B cell (primary cell): ENCODE results near the gene RABEPK. TPM values are rescaled to one million over a fixed set of nuclear protein-coding genes. Genes with fewer than 3 reads are reported as not detected.

Experiments used
- ATAC-seq: fragments of 200-7000 bp; cut with Tn5 transposase; one replicate; pipeline ENCODE4 v1.10.0; 2021; ENCODE audit warnings: low read depth, mild to moderate bottlenecking, moderate number of reproducible peaks, moderate library complexity
- CTCF ChIA-PET: fragments of 350-600 bp; sonication (Branson Sonifier 250); formaldehyde crosslinking; loops from one replicate; lab custom pipeline; 2021; ENCODE audit warnings: antibody characterized with exemption, inconsistent platforms; lab: Charles Lee
- POLR2A ChIA-PET: fragments of 350-600 bp; sonication (Branson Sonifier 250); formaldehyde crosslinking; loops from one replicate; lab custom pipeline; 2021; ENCODE audit warnings: antibody characterized with exemption; lab: Charles Lee
- DNase-seq: peaks from one replicate; pipeline ENCODE4 v3.0.0; 2013
- H2AFZ ChIP-seq: 2 replicates; pipeline ENCODE4 v1.6.1; 2012; ENCODE audit warnings: mild to moderate bottlenecking, low read depth, low read length; ENCODE audit not compliant: insufficient read depth, poor library complexity, severe bottlenecking
- H3K27ac ChIP-seq, 2 donors: 1 replicate in 1 of 2; 2 replicates in 1 of 2; pipeline ENCODE4 v1.5.1; 2012 to 2013; ENCODE audit warnings: low read length in 2 of 2, mild to moderate bottlenecking in 2 of 2, moderate library complexity in 1 of 2
- H3K27me3 ChIP-seq, 4 experiments: fragments of 200-600 bp in 1 of 4; sonication (generic) in 1 of 4; replicated peaks in 1 of 4; 1 replicate in 2 of 4; 2 replicates in 2 of 4; pipeline versions ENCODE4 v1.6.1 to v1.7.0; 2013 to 2016; ENCODE audit warnings: low read length in 3 of 4, mild to moderate bottlenecking in 2 of 4, mixed read lengths in 1 of 4, moderate library complexity in 1 of 4; ENCODE audit not compliant: insufficient read depth in 4 of 4, control insufficient read depth in 3 of 4; ENCODE audit errors: control extremely low read depth in 1 of 4
- H3K36me3 ChIP-seq, 2 experiments: replicated peaks in 1 of 2; 1 replicate in 1 of 2; 2 replicates in 1 of 2; pipeline versions ENCODE4 v1.6.1 to v1.7.1; 2013; ENCODE audit warnings: low read length in 1 of 2; ENCODE audit not compliant: insufficient read depth in 2 of 2, control insufficient read depth in 1 of 2; ENCODE audit errors: control extremely low read depth in 1 of 2, extremely low read depth in 1 of 2
- H3K4me1 ChIP-seq, 2 donors: fragments of 200-600 bp in 1 of 2; sonication (generic) in 1 of 2; 1 replicate in 1 of 2; 2 replicates in 1 of 2; pipeline versions ENCODE4 v1.5.1 to v1.6.1; 2013 to 2017; ENCODE audit warnings: low read length in 2 of 2; ENCODE audit not compliant: control insufficient read depth in 2 of 2, insufficient read depth in 2 of 2
- H3K4me2 ChIP-seq: replicated peaks from 2 replicates; pipeline ENCODE3; 2012; ENCODE audit warnings: mild to moderate bottlenecking, low read depth, low read length; ENCODE audit not compliant: poor library complexity, severe bottlenecking
- H3K4me3 ChIP-seq, 5 experiments: fragments of 200-600 bp in 1 of 5; sonication (generic) in 1 of 5; 1 replicate in 3 of 5; 2 replicates in 2 of 5; pipeline versions ENCODE4 v1.5.1 to v1.7.0; 2011 to 2016; ENCODE audit warnings: low read length in 4 of 5, mild to moderate bottlenecking in 4 of 5, low read depth in 2 of 5, control low read depth in 1 of 5, moderate library complexity in 1 of 5; ENCODE audit not compliant: insufficient read depth in 1 of 5; ENCODE audit errors: control extremely low read depth in 1 of 5, extremely low read depth in 1 of 5
- H3K79me2 ChIP-seq: fragments of 200-600 bp; sonication (generic); one replicate; pipeline ENCODE4 v1.6.0; 2016; ENCODE audit warnings: low read length; ENCODE audit not compliant: control insufficient read depth, insufficient read depth
- H3K9ac ChIP-seq: fragments of 200-600 bp; sonication (generic); 2 replicates; pipeline ENCODE4 v1.6.1; 2017; ENCODE audit warnings: mild to moderate bottlenecking, low read length, moderate library complexity
- H3K9me3 ChIP-seq, 3 donors: one replicate each; pipeline versions ENCODE4 v1.6.1 to v1.7.1; 2013; ENCODE audit warnings: low read length in 2 of 3; ENCODE audit not compliant: control insufficient read depth in 2 of 3, insufficient read depth in 1 of 3; ENCODE audit errors: control extremely low read depth in 1 of 3
- H4K20me1 ChIP-seq: 2 replicates; pipeline ENCODE4 v1.6.0; 2012; ENCODE audit warnings: mild to moderate bottlenecking, low read length; ENCODE audit not compliant: insufficient read depth, control insufficient read depth, poor library complexity, severe bottlenecking
- H3K27ac Mint-ChIP-seq: one replicate; pipeline ENCODE4 v1.8.0; 2021; ENCODE audit warnings: mixed read lengths
- H3K27me3 Mint-ChIP-seq: one replicate; pipeline ENCODE4 v1.8.0; 2021; ENCODE audit warnings: mixed read lengths
- H3K4me1 Mint-ChIP-seq: one replicate; pipeline ENCODE4 v1.8.0; 2021; ENCODE audit warnings: mixed read lengths
- H3K4me3 Mint-ChIP-seq: one replicate; pipeline ENCODE4 v1.8.0; 2021; ENCODE audit warnings: mixed read lengths
- H3K9me3 Mint-ChIP-seq: one replicate; pipeline ENCODE4 v1.8.0; 2022; ENCODE audit warnings: mixed read lengths; ENCODE audit not compliant: insufficient read depth
- EZH2 ChIP-seq: IDR thresholded peaks from 2 replicates; pipeline ENCODE4 v1.6.1; 2012; ENCODE audit warnings: borderline replicate concordance, low read depth, mild to moderate bottlenecking, moderate library complexity, low read length; ENCODE audit not compliant: insufficient read depth, poor library complexity, severe bottlenecking
- WGBS: methylation state at CpG from one replicate; pipeline ENCODE4 v1.1.5; 2013; ENCODE audit warnings: missing lambda C conversion rate; ENCODE audit not compliant: insufficient coverage; 5-methylcytosine and 5-hydroxymethylcytosine counted together
- intact Hi-C: fragments of 100-400 bp; cut with micrococcal nuclease; formaldehyde crosslinking; loops from one replicate; pipeline ENCODE4 v1.10.0; 2022
- polyA plus RNA-seq: library from polyadenylated mRNA; depleted of rRNA; stranded (reverse); fragments of >200 nt; gene quantifications from 2 replicates; pipeline ENCODE4 v1.2.3, GENCODE V29; 2012
- total RNA-seq, 2 donors: library from RNA; stranded (reverse); fragments of 120-200 nt in 1 of 2; gene quantifications; 1 replicate in 1 of 2; 2 replicates in 1 of 2; pipeline versions ENCODE4 v1.2.3 to v1.2.4, GENCODE V29; 2013 to 2022
- TF ChIP-seq, protein P1 (sequence below): fragments of 200-600 bp; IDR thresholded peaks from one replicate; pipeline ENCODE4 v1.8.0; 2022; ENCODE audit warnings: antibody characterized with exemption, mild to moderate bottlenecking

RABEPK gene
- total and polyA plus RNA-seq, 2 donors (not counting 1 experiment from before 2014, with no cell fraction given): 9.0 to 12.2 TPM

DNA sequence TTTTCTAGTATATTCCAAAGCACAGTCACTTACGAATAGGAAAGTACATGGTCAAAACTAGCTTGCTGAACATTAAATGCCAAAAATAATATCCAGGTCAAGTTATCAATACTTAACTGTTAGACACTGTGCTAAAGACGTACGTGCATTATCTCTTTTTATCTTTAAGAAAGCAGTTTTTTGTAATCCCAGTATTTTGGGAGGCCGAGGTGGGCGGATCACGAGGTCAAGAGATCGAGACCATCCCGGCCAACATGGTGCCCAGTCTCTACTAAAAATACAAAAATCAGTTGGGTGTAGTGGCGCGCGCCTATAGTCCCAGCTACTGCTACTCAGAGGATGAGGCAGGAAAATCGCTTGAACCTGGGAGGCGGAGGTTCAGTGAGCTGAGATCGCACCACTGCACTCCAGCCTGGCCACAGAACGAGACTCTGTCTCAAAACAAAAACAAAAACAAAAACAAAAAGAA, 43.5 kb downstream of the RABEPK start:
- DNase-seq (no peak), ATAC-seq (no peak)
- Mint-ChIP-seq H3K9me3 (no peaks in the 10 kb centered on the region), H3K27ac (no peak overlapping the region), H3K4me3 (no peak overlapping the region), H3K27me3 (no peaks in the 10 kb centered on the region), H3K4me1 (peaks cover 26% of the 10 kb centered on the region)
- no peak overlapping the region for H3K4me3 ChIP-seq
- no peak for TF ChIP-seq EZH2
- TF ChIP-seq, protein P1, sequence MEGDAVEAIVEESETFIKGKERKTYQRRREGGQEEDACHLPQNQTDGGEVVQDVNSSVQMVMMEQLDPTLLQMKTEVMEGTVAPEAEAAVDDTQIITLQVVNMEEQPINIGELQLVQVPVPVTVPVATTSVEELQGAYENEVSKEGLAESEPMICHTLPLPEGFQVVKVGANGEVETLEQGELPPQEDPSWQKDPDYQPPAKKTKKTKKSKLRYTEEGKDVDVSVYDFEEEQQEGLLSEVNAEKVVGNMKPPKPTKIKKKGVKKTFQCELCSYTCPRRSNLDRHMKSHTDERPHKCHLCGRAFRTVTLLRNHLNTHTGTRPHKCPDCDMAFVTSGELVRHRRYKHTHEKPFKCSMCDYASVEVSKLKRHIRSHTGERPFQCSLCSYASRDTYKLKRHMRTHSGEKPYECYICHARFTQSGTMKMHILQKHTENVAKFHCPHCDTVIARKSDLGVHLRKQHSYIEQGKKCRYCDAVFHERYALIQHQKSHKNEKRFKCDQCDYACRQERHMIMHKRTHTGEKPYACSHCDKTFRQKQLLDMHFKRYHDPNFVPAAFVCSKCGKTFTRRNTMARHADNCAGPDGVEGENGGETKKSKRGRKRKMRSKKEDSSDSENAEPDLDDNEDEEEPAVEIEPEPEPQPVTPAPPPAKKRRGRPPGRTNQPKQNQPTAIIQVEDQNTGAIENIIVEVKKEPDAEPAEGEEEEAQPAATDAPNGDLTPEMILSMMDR: no peak
- peaks cover 10% of the 10 kb centered on the region for H4K20me1 ChIP-seq
- POLR2A ChIA-PET: no interaction called here
- no peak overlapping the region for H3K4me2 ChIP-seq
- no peak overlapping the region for H3K27ac ChIP-seq
- H3K79me2 ChIP-seq: peaks cover 23% of the 10 kb centered on the region
- CTCF ChIA-PET: interaction anchor here (0.6 to 2.0 kb wide), 2 partner anchors 8 to 18 kb away, joined by 4 to 8 read pairs; partner anchors contain the start of gene GAPVD1
- intact Hi-C loops: loop anchor here (5.0 kb wide), 1 partner anchor 382 kb away; the partner anchor contains the start of genes ARPC5L and RPL35
- no peak overlapping the region for H3K9ac ChIP-seq
- 98% methylated on average over 6 of the region's 15 CpGs for WGBS
- no peaks in the 10 kb centered on the region for H3K27me3 ChIP-seq
- H3K36me3 ChIP-seq: peaks cover 3 to 10% of the 10 kb centered on the region in 2 experiments
- H2AFZ ChIP-seq: no peak overlapping the region
- H3K9me3 ChIP-seq: no peaks in the 10 kb centered on the region
- peaks cover 10 to 18% of the 10 kb centered on the region in 2 donors for H3K4me1 ChIP-seq

DNA sequence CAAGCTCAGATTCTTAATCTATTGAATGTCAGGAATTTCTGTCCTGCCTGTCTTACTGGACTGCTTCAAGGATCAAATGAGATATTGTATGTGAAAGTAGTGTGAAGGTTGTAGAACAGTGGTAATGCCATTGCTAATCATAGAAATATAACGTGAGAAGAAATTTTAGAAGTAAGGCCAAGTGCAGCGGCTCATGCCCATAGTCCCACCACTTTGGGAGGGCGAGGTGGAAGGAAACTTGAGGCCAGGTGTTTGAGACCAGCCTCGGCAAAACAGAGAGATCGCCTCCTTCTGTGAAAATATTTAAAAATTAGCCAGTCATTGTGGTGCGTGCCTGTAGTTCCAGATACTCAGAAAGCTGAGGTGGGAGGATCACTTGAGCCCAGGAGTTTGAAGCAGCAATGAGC, 45.9 kb downstream of the RABEPK start:
- H3K27ac Mint-ChIP-seq: no peak overlapping the region
- intact Hi-C loops: no loop called here

More for the DNA sequence above, 45.9 kb downstream of the RABEPK start:
- Histone ChIP-seq H2AFZ (no peak overlapping the region), H3K9me3 (no peaks in the 10 kb centered on the region), H3K9ac (no peak overlapping the region), H3K4me2 (no peak overlapping the region), H3K4me3 (no peak overlapping the region), H3K4me1 (peaks cover 6 to 9% of the 10 kb centered on the region in 2 donors), H3K36me3 (no peaks in the 10 kb centered on the region), H3K27ac (no peak overlapping the region), H3K27me3 (no peaks in the 10 kb centered on the region), H4K20me1 (no peaks in the 10 kb centered on the region), H3K79me2 (no peaks in the 10 kb centered on the region)
- CTCF ChIA-PET: no interaction called here
- TF ChIP-seq, protein P1: no peak
- TF ChIP-seq EZH2: no peak
- peaks cover 8% of the 10 kb centered on the region for H3K4me1 Mint-ChIP-seq
- DNase-seq: no peak
- 61% methylated on average over 2 of the region's 6 CpGs for WGBS
- POLR2A ChIA-PET: no interaction called here
- H3K4me3 Mint-ChIP-seq: no peak overlapping the region
- no peaks in the 10 kb centered on the region for H3K9me3 Mint-ChIP-seq
- no peaks in the 10 kb centered on the region for H3K27me3 Mint-ChIP-seq
- ATAC-seq: no peak
